GM19395 (cell line): ENCODE data around the gene FCHO1.

ENCODE experiments used
- ATAC-seq: cut with Tn5 transposase; IDR thresholded peaks from one replicate; pipeline ENCODE4 v1.9.1; 2021; ENCODE audit warnings: mild to moderate bottlenecking, moderate library complexity; ENCODE audit not compliant: unreplicated experiment

The FCHO1 gene

GRCh38 chr19:17751103-17751911, at the start of gene FCHO1:
Gene FCHO1 (plus strand): TSS chr19:17751477. CDS start chr19:17755165, 3,688 bp downstream.
- no peak for ATAC-seq

GRCh38 chr19:17703824-17704463, 47.3 kb upstream of the FCHO1 start:
- ATAC-seq, result no peak

- ATAC-seq, result no peak
Measured at GRCh38 chr19:17706750-17707181, 44.5 kb upstream of the FCHO1 start.

GRCh38 chr19:17711851-17712250, 39.4 kb upstream of the FCHO1 start:
- no peak for ATAC-seq

- no peak for ATAC-seq
Measured at GRCh38 chr19:17716309-17716929, 34.9 kb upstream of the FCHO1 start.

GRCh38 chr19:17718550-17718946, 32.7 kb upstream of the FCHO1 start:
- no peak for ATAC-seq

GRCh38 chr19:17718947-17719711, 32.1 kb upstream of the FCHO1 start, which contains the start of gene MAP1S:
Gene MAP1S (plus strand): TSS chr19:17719480. CDS start chr19:17719503, 23 bp downstream.
- ATAC-seq, result peak; percentile 67

- no peak for ATAC-seq
Measured at GRCh38 chr19:17719730-17720400, 31.4 kb upstream of the FCHO1 start.

- no peak for ATAC-seq
Measured at GRCh38 chr19:17720440-17720839, 30.8 kb upstream of the FCHO1 start.

- no peak for ATAC-seq
Measured at GRCh38 chr19:17721111-17721628, 30.1 kb upstream of the FCHO1 start.

- ATAC-seq, result no peak
Measured at GRCh38 chr19:17721821-17722220, 29.5 kb upstream of the FCHO1 start.

GRCh38 chr19:17722655-17723240, 28.5 kb upstream of the FCHO1 start:
- no peak for ATAC-seq

- ATAC-seq, result no peak
Measured at GRCh38 chr19:17724655-17725054, 26.6 kb upstream of the FCHO1 start.

- ATAC-seq, result no peak
Measured at GRCh38 chr19:17725422-17726078, 25.7 kb upstream of the FCHO1 start.

GRCh38 chr19:17726136-17726741, 25.0 kb upstream of the FCHO1 start:
- ATAC-seq, result no peak

- ATAC-seq, result no peak
Measured at GRCh38 chr19:17726964-17727773, 24.1 kb upstream of the FCHO1 start.

GRCh38 chr19:17727843-17728242, 23.4 kb upstream of the FCHO1 start:
- ATAC-seq, result no peak

- no peak for ATAC-seq
Measured at GRCh38 chr19:17733127-17733526, 18.1 kb upstream of the FCHO1 start.
